Endothelial cell of umbilical vein (primary cell): ENCODE data around the gene RPL21. TPM values are rescaled to one million over a fixed set of nuclear protein-coding genes. Genes with fewer than 3 reads are reported as not detected.

ENCODE experiments used
- BruUV-seq: library from RNA; stranded (reverse); fragments of 400-500 nt; replicated peaks from 2 replicates; lab custom pipeline; 2021; lab: Mats Ljungman, UMichigan
- CTCF ChIA-PET: fragments of 300-600, 350-600 bp; sonication (Branson Sonifier 250); formaldehyde crosslinking; loops from one replicate; lab custom pipeline; 2021; ENCODE audit warnings: antibody characterized with exemption, inconsistent platforms; lab: Charles Lee
- POLR2A ChIA-PET: fragments of 300-600, 350-600 bp; sonication (Branson Sonifier 250); formaldehyde crosslinking; loops from one replicate; lab custom pipeline; 2021; ENCODE audit warnings: antibody characterized with exemption, inconsistent platforms; lab: Charles Lee
- DNase-seq: peaks from one replicate; pipeline ENCODE4 v3.0.0-alpha.2; 2011; ENCODE audit warnings: low read depth, low spot score
- FAIRE-seq: peaks from 2 replicates; lab custom pipeline; 2011; peaks lifted over from hg19 to GRCh38; lab: Jason Lieb, UNC
- H2AFZ ChIP-seq: 2 replicates; pipeline ENCODE4 v1.6.0; 2012; ENCODE audit warnings: low read depth, low read length, control low read depth, inconsistent platforms
- H3K27ac ChIP-seq: 2 replicates; pipeline ENCODE4 v1.5.1; 2011; ENCODE audit warnings: low read depth, mild to moderate bottlenecking, control low read depth, low read length, moderate library complexity; ENCODE audit not compliant: insufficient read depth
- H3K27me3 ChIP-seq, 2 experiments: 2 replicates each; pipeline versions ENCODE4 v1.6.0 to v1.6.1; 2011; ENCODE audit warnings: low read length in 2 of 2, mixed read lengths in 1 of 2; ENCODE audit not compliant: control insufficient read depth in 2 of 2, insufficient read depth in 2 of 2
- H3K36me3 ChIP-seq, 2 experiments: 2 replicates in 1 of 2; 3 replicates in 1 of 2; pipeline ENCODE4 v1.5.1; 2011; ENCODE audit warnings: low read length in 2 of 2, mild to moderate bottlenecking in 1 of 2, moderate library complexity in 1 of 2; ENCODE audit not compliant: control insufficient read depth in 2 of 2, insufficient read depth in 2 of 2; ENCODE audit errors: extremely low read depth in 1 of 2
- H3K4me1 ChIP-seq: 3 replicates; pipeline ENCODE4 v1.5.1; 2011; ENCODE audit warnings: mild to moderate bottlenecking, low read length; ENCODE audit not compliant: control insufficient read depth, insufficient read depth; ENCODE audit errors: extremely low read depth
- H3K4me2 ChIP-seq: 2 replicates; pipeline ENCODE4 v1.6.1; 2011; ENCODE audit warnings: low read length, control low read depth, mixed read lengths; ENCODE audit not compliant: insufficient read depth
- H3K4me3 ChIP-seq, 3 experiments: fragments of 200-600 bp in 1 of 3; sonication (generic), shearing (Covaris generic) in 1 of 3; replicated peaks in 1 of 3; 2 replicates each; pipeline ENCODE4 v1.5.1; 2011 to 2016; ENCODE audit warnings: control low read depth in 3 of 3, low read length in 3 of 3, mild to moderate bottlenecking in 2 of 3, inconsistent platforms in 1 of 3, low read depth in 1 of 3, moderate library complexity in 1 of 3; ENCODE audit not compliant: insufficient read depth in 1 of 3
- H3K79me2 ChIP-seq: 2 replicates; pipeline ENCODE4 v1.6.0; 2012; ENCODE audit warnings: low read length, inconsistent platforms; ENCODE audit not compliant: control insufficient read depth, insufficient read depth
- H3K9ac ChIP-seq: replicated peaks from 2 replicates; pipeline ENCODE3; 2011; ENCODE audit warnings: low read length, control low read depth; ENCODE audit not compliant: insufficient read depth; ENCODE audit errors: extremely low read depth
- H3K9me1 ChIP-seq: replicated peaks from 3 replicates; pipeline ENCODE4 v1.6.0; 2011; ENCODE audit warnings: mild to moderate bottlenecking, low read length; ENCODE audit not compliant: control insufficient read depth, insufficient read depth; ENCODE audit errors: extremely low read depth
- H3K9me3 ChIP-seq: replicated peaks from 2 replicates; pipeline ENCODE4 v1.5.1; 2012; ENCODE audit warnings: low read length, inconsistent platforms; ENCODE audit not compliant: control insufficient read depth, insufficient read depth
- H4K20me1 ChIP-seq: replicated peaks from 2 replicates; pipeline ENCODE3; 2011; ENCODE audit warnings: mild to moderate bottlenecking, low read length; ENCODE audit not compliant: control insufficient read depth, insufficient read depth; ENCODE audit errors: extremely low read depth
- CTCF ChIP-seq, 2 donors: IDR thresholded peaks; 1 replicate in 1 of 2; 2 replicates in 1 of 2; pipeline ENCODE4 v1.5.1; 2011; ENCODE audit warnings: low read length in 2 of 2, mild to moderate bottlenecking in 2 of 2, moderate library complexity in 2 of 2, control low read depth in 1 of 2, inconsistent platforms in 1 of 2, low read depth in 1 of 2; ENCODE audit not compliant: insufficient read depth in 1 of 2; ENCODE audit errors: extremely low read depth in 1 of 2
- EZH2 ChIP-seq: IDR thresholded peaks from 2 replicates; pipeline ENCODE4 v1.6.1; 2012; ENCODE audit warnings: borderline replicate concordance, low read depth, mild to moderate bottlenecking, moderate library complexity, low read length, inconsistent platforms; ENCODE audit not compliant: severe bottlenecking
- FOS ChIP-seq: IDR thresholded peaks from 2 replicates; pipeline ENCODE4 v1.6.1; 2011; ENCODE audit warnings: mild to moderate bottlenecking, low read length, moderate library complexity, borderline replicate concordance; ENCODE audit not compliant: insufficient read depth
- GATA2 ChIP-seq: IDR thresholded peaks from 2 replicates; pipeline ENCODE4 v1.7.0; 2011; ENCODE audit warnings: low read depth, mild to moderate bottlenecking, moderate library complexity, mixed read lengths, low read length; ENCODE audit not compliant: insufficient read length, insufficient read depth
- JUN ChIP-seq: IDR thresholded peaks from 2 replicates; pipeline ENCODE4 v1.6.1; 2011; ENCODE audit warnings: borderline replicate concordance, low read depth; ENCODE audit not compliant: insufficient read length, insufficient read depth
- MYC ChIP-seq: IDR thresholded peaks from one replicate; pipeline ENCODE4 v1.6.1; 2011; ENCODE audit warnings: mild to moderate bottlenecking, low read depth, low read length
- POLR2A ChIP-seq: IDR thresholded peaks from 2 replicates; pipeline ENCODE4 v1.6.1; 2012; ENCODE audit warnings: low read depth, mild to moderate bottlenecking, control low read depth, low read length
- POLR2AphosphoS5 ChIP-seq: IDR thresholded peaks from 2 replicates; pipeline ENCODE4 v1.6.1; 2012; ENCODE audit warnings: low read depth, mild to moderate bottlenecking, control low read depth, low read length, moderate library complexity; ENCODE audit not compliant: insufficient read depth
- dilution Hi-C: fragments of 300-500 bp; cut with MboI; formaldehyde crosslinking; loops from one replicate; pipeline ENCODE4 v1.15.0; 2019; ENCODE audit warnings: low sequenced_read_pairs; ENCODE audit not compliant: extremely low pct_ligation_motif_present
- intact Hi-C: fragments of 100-400 bp; cut with micrococcal nuclease; formaldehyde crosslinking; loops from one replicate; pipeline ENCODE4 v1.10.0; 2022
- polyA plus RNA-seq, 4 experiments: library from polyadenylated mRNA; depleted of rRNA in 3 of 4; stranded (reverse) in 3 of 4; unstranded in 1 of 4; fragments of >200 nt; gene quantifications; 2 replicates each; pipeline versions ENCODE4 v1.2.1 to v1.2.3, GENCODE V29; 2011 to 2012; ENCODE audit warnings: missing spikeins in 1 of 4
- total RNA-seq: library from RNA; stranded (reverse); gene quantifications from 2 replicates; pipeline ENCODE4 v1.2.3, GENCODE V29; 2021
- TF ChIP-seq, protein P1 (sequence below): IDR thresholded peaks from 2 replicates; pipeline ENCODE4 v1.6.1; 2011; ENCODE audit not compliant: insufficient read depth, insufficient read length

RPL21 gene
- total and polyA plus RNA-seq, 2 donors (not counting 3 experiments of a cell fraction or from before 2014, with no cell fraction given), result 585 to 871 TPM

GRCh38 chr13:27293873-27294515 lies 42.6 kb downstream of the RPL21 start:
- dilution Hi-C loops, result no loop called here
- H4K20me1 ChIP-seq, result no peaks in the 10 kb centered on the region
- no peak for DNase-seq
- intact Hi-C loops, result no loop called here
- no peaks in the 10 kb centered on the region for H3K9me1 ChIP-seq
- TF ChIP-seq EZH2 (no peak), POLR2A (no peak), MYC (no peak), CTCF (IDR thresholded peaks at IDR 0.05; ENCODE audit: extremely low read depth in 1 of 2, insufficient read depth in 1 of 2, low read depth in 1 of 2, low read length in 2 of 2) (no peak), JUN (no peak), GATA2 (no peak), POLR2AphosphoS5 (no peak), FOS (no peak)
- TF ChIP-seq, protein P1, sequence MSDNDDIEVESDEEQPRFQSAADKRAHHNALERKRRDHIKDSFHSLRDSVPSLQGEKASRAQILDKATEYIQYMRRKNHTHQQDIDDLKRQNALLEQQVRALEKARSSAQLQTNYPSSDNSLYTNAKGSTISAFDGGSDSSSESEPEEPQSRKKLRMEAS, result no peak
- H3K27ac ChIP-seq, result no peak overlapping the region
- H3K9ac ChIP-seq, result no peak overlapping the region
- POLR2A ChIA-PET, result no interaction called here
- H3K27me3 ChIP-seq, result peaks cover 10 to 12% of the 10 kb centered on the region in 2 experiments
- CTCF ChIA-PET, result no interaction called here
- H2AFZ ChIP-seq, result no peak overlapping the region
- no peaks in the 10 kb centered on the region for H3K4me1 ChIP-seq
- no peaks in the 10 kb centered on the region for H3K9me3 ChIP-seq
- H3K79me2 ChIP-seq, result no peaks in the 10 kb centered on the region
- H3K4me3 ChIP-seq, result no peak overlapping the region
- no peaks in the 10 kb centered on the region for H3K36me3 ChIP-seq
- no peak for FAIRE-seq
- BruUV-seq, result no TSS peak
- no peak overlapping the region for H3K4me2 ChIP-seq
